Panc1 (cell line): ENCODE measurements around the gene INCA1. TPM values are rescaled to one million over a fixed set of nuclear protein-coding genes. Genes with fewer than 3 reads are reported as not detected.

Experiments used
- ATAC-seq: fragments of 200-7000 bp; cut with Tn5 transposase; 2 replicates; pipeline ENCODE4 v1.9.1; 2020; ENCODE audit warnings: mild to moderate bottlenecking, moderate library complexity
- BruUV-seq: library from RNA; stranded (reverse); fragments of 400-500 nt; replicated peaks from 2 replicates; lab custom pipeline; 2021; lab: Mats Ljungman, UMichigan
- CTCF ChIA-PET: fragments of 300-600 bp; sonication (Branson Sonifier 250); formaldehyde crosslinking; loops from one replicate; lab custom pipeline; 2022; ENCODE audit warnings: antibody characterized with exemption; lab: Charles Lee
- POLR2A ChIA-PET: fragments of 300-600 bp; sonication (Branson Sonifier 250); formaldehyde crosslinking; loops from one replicate; lab custom pipeline; 2022; ENCODE audit warnings: antibody characterized with exemption; lab: Charles Lee
- DNase-seq: peaks from one replicate; pipeline ENCODE4 v3.0.0-alpha.2; 2010; ENCODE audit warnings: low read depth, low spot score
- H3K27ac ChIP-seq: 2 replicates; pipeline ENCODE4 v1.5.1; 2011; ENCODE audit warnings: mild to moderate bottlenecking, low read length, inconsistent platforms
- H3K27me3 ChIP-seq: fragments of 200-500 bp; sonication (Bioruptor generic); 2 replicates; pipeline ENCODE4 v1.6.0; 2014; ENCODE audit warnings: low read length, inconsistent platforms; ENCODE audit not compliant: control insufficient read depth, insufficient read depth
- H3K36me3 ChIP-seq: fragments of 200-500 bp; sonication (Bioruptor generic); 2 replicates; pipeline ENCODE4 v1.5.1; 2014; ENCODE audit warnings: inconsistent platforms, mild to moderate bottlenecking, low read length, moderate library complexity; ENCODE audit not compliant: control insufficient read depth, insufficient read depth
- H3K4me1 ChIP-seq: 2 replicates; pipeline ENCODE4 v1.5.1; 2011; ENCODE audit warnings: inconsistent platforms, mild to moderate bottlenecking, low read length, moderate library complexity; ENCODE audit not compliant: control insufficient read depth, insufficient read depth
- H3K4me3 ChIP-seq, 2 experiments: 2 replicates each; pipeline ENCODE4 v1.5.1; 2011 to 2012; ENCODE audit warnings: low read depth in 2 of 2, low read length in 2 of 2, mild to moderate bottlenecking in 2 of 2, inconsistent platforms in 1 of 2, moderate library complexity in 1 of 2
- H3K9me3 ChIP-seq: fragments of 200-500 bp; sonication (Bioruptor generic); 2 replicates; pipeline ENCODE4 v1.5.1; 2014; ENCODE audit warnings: low read depth, mild to moderate bottlenecking, inconsistent platforms, low read length, moderate library complexity; ENCODE audit not compliant: control insufficient read depth, insufficient read depth
- POLR2AphosphoS5 ChIP-seq: IDR thresholded peaks from 2 replicates; pipeline ENCODE4 v1.6.1; 2012; ENCODE audit warnings: mild to moderate bottlenecking, low read depth, low read length, moderate library complexity
- REST ChIP-seq, 2 experiments: IDR thresholded peaks; 2 replicates each; pipeline ENCODE4 v1.6.1; 2011 to 2012; ENCODE audit warnings: low read depth in 2 of 2, control low read depth in 1 of 2, low read length in 1 of 2, mild to moderate bottlenecking in 1 of 2, moderate library complexity in 1 of 2; ENCODE audit not compliant: insufficient read depth in 1 of 2
- SIN3A ChIP-seq: IDR thresholded peaks from 2 replicates; pipeline ENCODE4 v1.6.1; 2012; ENCODE audit warnings: low read depth, mild to moderate bottlenecking, low read length, moderate library complexity, borderline replicate concordance; ENCODE audit not compliant: insufficient read depth
- TCF7L2 ChIP-seq: IDR thresholded peaks from 2 replicates; pipeline ENCODE4 v1.6.1; 2011; ENCODE audit warnings: mild to moderate bottlenecking, low read depth, low read length, inconsistent platforms
- in situ Hi-C: cut with HindIII; loops from 2 replicates; pipeline ENCODE4 v1.10.0; 2016; ENCODE audit warnings: low sequenced_read_pairs, low pct_unique_long_range_greater_than_20kb
- intact Hi-C: fragments of 100-400 bp; cut with micrococcal nuclease; formaldehyde crosslinking; loops from one replicate; pipeline ENCODE4 v1.10.0; 2022; ENCODE audit not compliant: unreplicated experiment
- total RNA-seq: library from RNA; stranded (reverse); gene quantifications from one replicate; pipeline ENCODE4 v1.2.1, GENCODE V29; 2021; ENCODE audit not compliant: unreplicated experiment
- TF ChIP-seq, protein P1 (sequence below): fragments of 450-650 bp; IDR thresholded peaks from 2 replicates; pipeline ENCODE4 v1.5.1; 2017; ENCODE audit warnings: mild to moderate bottlenecking

The INCA1 gene
- total RNA-seq, 1 experiment from 2014 or later: 1.7 TPM

- Histone ChIP-seq H3K4me1 (peaks cover 41% of the 10 kb centered on the region), H3K9me3 (no peaks in the 10 kb centered on the region), H3K4me3 (peak overlapping the region; percentile 83 to 85), H3K27ac (peak overlapping the region; percentile 94), H3K27me3 (no peaks in the 10 kb centered on the region), H3K36me3 (peaks cover 6% of the 10 kb centered on the region)
- TF ChIP-seq REST (IDR thresholded peaks at IDR 0.05; ENCODE audit: insufficient read depth in 1 of 2, low read depth in 2 of 2, low read length in 1 of 2) (no peak), SIN3A (no peak), TCF7L2 (no peak), POLR2AphosphoS5 (peak; percentile 46)
- TF ChIP-seq, protein P1, sequence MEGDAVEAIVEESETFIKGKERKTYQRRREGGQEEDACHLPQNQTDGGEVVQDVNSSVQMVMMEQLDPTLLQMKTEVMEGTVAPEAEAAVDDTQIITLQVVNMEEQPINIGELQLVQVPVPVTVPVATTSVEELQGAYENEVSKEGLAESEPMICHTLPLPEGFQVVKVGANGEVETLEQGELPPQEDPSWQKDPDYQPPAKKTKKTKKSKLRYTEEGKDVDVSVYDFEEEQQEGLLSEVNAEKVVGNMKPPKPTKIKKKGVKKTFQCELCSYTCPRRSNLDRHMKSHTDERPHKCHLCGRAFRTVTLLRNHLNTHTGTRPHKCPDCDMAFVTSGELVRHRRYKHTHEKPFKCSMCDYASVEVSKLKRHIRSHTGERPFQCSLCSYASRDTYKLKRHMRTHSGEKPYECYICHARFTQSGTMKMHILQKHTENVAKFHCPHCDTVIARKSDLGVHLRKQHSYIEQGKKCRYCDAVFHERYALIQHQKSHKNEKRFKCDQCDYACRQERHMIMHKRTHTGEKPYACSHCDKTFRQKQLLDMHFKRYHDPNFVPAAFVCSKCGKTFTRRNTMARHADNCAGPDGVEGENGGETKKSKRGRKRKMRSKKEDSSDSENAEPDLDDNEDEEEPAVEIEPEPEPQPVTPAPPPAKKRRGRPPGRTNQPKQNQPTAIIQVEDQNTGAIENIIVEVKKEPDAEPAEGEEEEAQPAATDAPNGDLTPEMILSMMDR: no peak
- in situ Hi-C loops (no loop called here), intact Hi-C loops (no loop called here)
- no TSS peak for BruUV-seq
- peak; percentile 27 for ATAC-seq
- no peak for DNase-seq
- POLR2A ChIA-PET: interaction anchor here (0.6 to 1.0 kb wide), 3 partner anchors 18 to 999 kb away, joined by 3 to 11 read pairs (median 8); no protein-coding TSS in a partner anchor
- CTCF ChIA-PET: no interaction called here
Measured at GRCh38 chr17:4947411-4948165, 49.7 kb downstream of the INCA1 start.

DNA sequence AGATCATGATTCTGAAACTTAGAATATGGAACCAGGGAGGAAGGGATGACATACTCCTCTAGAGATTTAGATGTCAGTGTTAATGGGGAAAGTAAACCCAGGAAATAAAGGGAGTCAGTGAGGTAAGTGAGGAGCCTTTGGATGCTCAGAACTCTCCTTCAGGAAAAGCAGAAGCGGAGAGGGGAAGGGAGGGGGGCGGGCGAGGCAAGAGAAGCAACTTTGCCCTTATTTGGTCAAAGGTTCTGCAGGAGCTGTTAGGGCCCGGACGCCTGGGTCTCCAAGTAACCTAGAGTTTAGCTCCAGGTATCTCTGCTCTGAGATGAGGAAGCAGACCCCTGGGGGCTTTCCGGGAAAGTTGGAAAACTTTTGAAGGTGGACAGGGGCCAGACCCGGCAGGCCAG is 50.3 kb downstream of the INCA1 start:
- POLR2A ChIA-PET: interaction anchor here (1.0 kb wide), 1 partner anchor 19 kb away, joined by 3 read pairs; no protein-coding TSS in a partner anchor
- in situ Hi-C loops (no loop called here), intact Hi-C loops (no loop called here)
- DNase-seq (no peak), ATAC-seq (no peak)
- Histone ChIP-seq H3K9me3 (no peaks in the 10 kb centered on the region), H3K27me3 (no peaks in the 10 kb centered on the region), H3K4me1 (peaks cover 43% of the 10 kb centered on the region), H3K36me3 (peaks cover 6% of the 10 kb centered on the region), H3K4me3 (peak overlapping the region; percentile 83 to 85), H3K27ac (peak overlapping the region; percentile 94)
- CTCF ChIA-PET: no interaction called here
- TF ChIP-seq TCF7L2 (no peak), REST (IDR thresholded peaks at IDR 0.05; ENCODE audit: insufficient read depth in 1 of 2, low read depth in 2 of 2, low read length in 1 of 2) (no peak), SIN3A (no peak), POLR2AphosphoS5 (peak; percentile 2; the same call in 1 of the 2 replicates)
- TF ChIP-seq, protein P1: no peak
- BruUV-seq: no TSS peak
